OCI-LY3 (cell line): ENCODE data around the gene HCRT.

Experiments
- EZH2phosphoT487 ChIP-seq: fragments of 200-600 bp; shearing (Covaris generic); IDR thresholded peaks from 2 replicates; pipeline ENCODE4 v1.6.1; 2018; ENCODE audit warnings: antibody characterized with exemption, mixed run types, low read depth
- TF ChIP-seq, protein P1 (sequence below): fragments of 200-600, 300-600 bp; sonication (generic); IDR thresholded peaks from 2 replicates; pipeline ENCODE4 v1.5.1; 2014; ENCODE audit warnings: antibody characterized with exemption, low read length, low read depth

DNA sequence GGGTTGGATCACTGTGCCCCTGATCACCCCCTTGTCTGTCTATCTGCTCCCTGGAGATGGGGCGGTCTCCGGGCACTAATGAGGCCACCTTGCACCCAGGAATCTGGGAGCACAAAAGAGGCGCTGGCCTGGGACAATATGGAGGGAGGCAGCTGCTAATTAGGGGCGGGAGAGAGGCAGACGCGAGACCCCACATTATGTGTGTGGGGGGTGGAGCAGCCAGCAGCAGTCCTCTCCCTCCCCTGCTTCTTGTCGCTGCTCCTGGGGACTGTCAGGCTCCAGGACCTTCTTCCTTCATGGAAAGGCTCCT, 324 bp upstream of the HCRT start:
- TF ChIP-seq, protein P1, sequence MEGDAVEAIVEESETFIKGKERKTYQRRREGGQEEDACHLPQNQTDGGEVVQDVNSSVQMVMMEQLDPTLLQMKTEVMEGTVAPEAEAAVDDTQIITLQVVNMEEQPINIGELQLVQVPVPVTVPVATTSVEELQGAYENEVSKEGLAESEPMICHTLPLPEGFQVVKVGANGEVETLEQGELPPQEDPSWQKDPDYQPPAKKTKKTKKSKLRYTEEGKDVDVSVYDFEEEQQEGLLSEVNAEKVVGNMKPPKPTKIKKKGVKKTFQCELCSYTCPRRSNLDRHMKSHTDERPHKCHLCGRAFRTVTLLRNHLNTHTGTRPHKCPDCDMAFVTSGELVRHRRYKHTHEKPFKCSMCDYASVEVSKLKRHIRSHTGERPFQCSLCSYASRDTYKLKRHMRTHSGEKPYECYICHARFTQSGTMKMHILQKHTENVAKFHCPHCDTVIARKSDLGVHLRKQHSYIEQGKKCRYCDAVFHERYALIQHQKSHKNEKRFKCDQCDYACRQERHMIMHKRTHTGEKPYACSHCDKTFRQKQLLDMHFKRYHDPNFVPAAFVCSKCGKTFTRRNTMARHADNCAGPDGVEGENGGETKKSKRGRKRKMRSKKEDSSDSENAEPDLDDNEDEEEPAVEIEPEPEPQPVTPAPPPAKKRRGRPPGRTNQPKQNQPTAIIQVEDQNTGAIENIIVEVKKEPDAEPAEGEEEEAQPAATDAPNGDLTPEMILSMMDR: no peak
- TF ChIP-seq EZH2phosphoT487: no peak
